Coronary artery (tissue), 2 donors: ENCODE data around the gene CBFA2T2.
A peak's percentile ranks its signal among the peaks of the same experiment; 100 is the strongest.

Experiments
- DNase-seq: peaks from one replicate; pipeline ENCODE4 v3.0.0-alpha.2; 2017; ENCODE audit warnings: low spot score
- H3K27ac ChIP-seq, 2 donors: fragments of 200-600 bp; sonication (generic); one replicate each; pipeline ENCODE4 v1.5.1; 2016 to 2019
- H3K4me3 ChIP-seq: fragments of 200-600 bp; sonication (generic); 2 replicates; pipeline ENCODE4 v1.5.1; 2016; ENCODE audit warnings: mild to moderate bottlenecking, moderate library complexity
- CTCF ChIP-seq: fragments of 200-600 bp; sonication (generic); IDR thresholded peaks from one replicate; pipeline ENCODE4 v1.5.1; 2019; ENCODE audit warnings: antibody characterized with exemption

CBFA2T2 gene

GRCh38 chr20:33685328-33686099 lies 195.6 kb downstream of the CBFA2T2 start:
- DNase-seq, result no peak
- peak overlapping the region; percentile 70 for H3K4me3 ChIP-seq
- TF ChIP-seq CTCF, result no peak
- H3K27ac ChIP-seq, result peak overlapping the region in 1 of 2 donors; percentile 14

GRCh38 chr20:33686100-33686983 lies 196.4 kb downstream of the CBFA2T2 start, which contains the start of gene E2F1:
Gene E2F1, minus strand, starts transcription at chr20:33686385. Its CDS starts 121 bp downstream, at chr20:33686264.
- DNase-seq, result peak; percentile 96
- Histone ChIP-seq H3K27ac (peak within 1 kb of the TSS; percentile 6 to 72), H3K4me3 (peak within 1 kb of the TSS; percentile 70)
- TF ChIP-seq CTCF, result no peak

- no peak for TF ChIP-seq CTCF
Observed at GRCh38 chr20:33686984-33687366, 197.1 kb downstream of the CBFA2T2 start.

GRCh38 chr20:33687370-33687915 lies 197.5 kb downstream of the CBFA2T2 start:
- no peak for TF ChIP-seq CTCF
- Histone ChIP-seq H3K27ac (peak overlapping the region in 1 of 2 donors; percentile 72), H3K4me3 (no peak overlapping the region)

More at GRCh38 chr20:33686984-33687366, 197.1 kb downstream of the CBFA2T2 start:
- H3K4me3 ChIP-seq, result peak overlapping the region; percentile 70
- DNase-seq, result no peak
- H3K27ac ChIP-seq, result peak overlapping the region in 1 of 2 donors; percentile 72

GRCh38 chr20:33687993-33688937 lies 198.4 kb downstream of the CBFA2T2 start:
- TF ChIP-seq CTCF, result no peak
- no peak for DNase-seq
- H3K27ac ChIP-seq, result no peak overlapping the region
- H3K4me3 ChIP-seq, result no peak overlapping the region

More at GRCh38 chr20:33687370-33687915, 197.5 kb downstream of the CBFA2T2 start:
- no peak for DNase-seq

- no peak overlapping the region for H3K27ac ChIP-seq
- H3K4me3 ChIP-seq, result no peak overlapping the region
- TF ChIP-seq CTCF, result no peak
- DNase-seq, result no peak
Observed at GRCh38 chr20:33688938-33689424, 199.1 kb downstream of the CBFA2T2 start.
